M059J (cell line): ENCODE data around the gene TMEM31. TPM values are rescaled to one million over a fixed set of nuclear protein-coding genes. Genes with fewer than 3 reads are reported as not detected.
"Not testable (repeated sequence)": the region's sequence is repeated elsewhere in the genome, so short reads cannot be mapped to it uniquely, and the experiment has no call there.

ENCODE experiments used
- DNase-seq: peaks from one replicate; pipeline ENCODE4 v3.0.0-alpha.2; 2012; ENCODE audit warnings: low read depth
- total RNA-seq: library from RNA; depleted of rRNA; stranded (reverse); fragments of >200 nt; shearing (Covaris generic); gene quantifications from 2 replicates; pipeline ENCODE4 v1.2.3, GENCODE V29; 2014; rRNA removed

Gene TMEM31
- total RNA-seq, 1 experiment from 2014 or later = not detected

GRCh38 chrX:103726477-103726876, 15.8 kb downstream of the TMEM31 start:
- no peak for DNase-seq

GRCh38 chrX:103727115-103727514, 16.4 kb downstream of the TMEM31 start:
- DNase-seq = no peak

GRCh38 chrX:103729015-103729414, 18.3 kb downstream of the TMEM31 start:
- DNase-seq = no peak

GRCh38 chrX:103730147-103730795, 19.6 kb downstream of the TMEM31 start:
- DNase-seq = no peak

GRCh38 chrX:103730796-103731493, 20.2 kb downstream of the TMEM31 start:
- peak; percentile 38 for DNase-seq

GRCh38 chrX:103733017-103733416, 22.3 kb downstream of the TMEM31 start:
- DNase-seq = peak; percentile 26

GRCh38 chrX:103734125-103734760, 23.5 kb downstream of the TMEM31 start:
- no peak for DNase-seq

GRCh38 chrX:103737696-103738095, 27.0 kb downstream of the TMEM31 start:
- DNase-seq = no peak

GRCh38 chrX:103739421-103739820, 28.7 kb downstream of the TMEM31 start:
- DNase-seq = no peak

- no peak for DNase-seq
These were observed 31.2 kb downstream of the TMEM31 start for GRCh38 chrX:103741879-103742278.

GRCh38 chrX:103742339-103742738, 31.6 kb downstream of the TMEM31 start:
- DNase-seq = no peak

GRCh38 chrX:103747163-103747562, 36.5 kb downstream of the TMEM31 start:
- no peak for DNase-seq

GRCh38 chrX:103754401-103754800, 43.7 kb downstream of the TMEM31 start:
- DNase-seq = no peak

GRCh38 chrX:103756736-103757135, 46.0 kb downstream of the TMEM31 start:
- no peak for DNase-seq

GRCh38 chrX:103758555-103758954, 47.8 kb downstream of the TMEM31 start:
- no peak for DNase-seq

- not testable (repeated sequence) for DNase-seq
These were observed 52.8 kb downstream of the TMEM31 start for GRCh38 chrX:103763541-103763940.

Other genes starting within 250 kb of the TMEM31 start
- 0.07 TPM in 1 of 2 replicates, not detected in the other for gene RAB40A, start 191.4 kb upstream of the TMEM31 start, total RNA-seq
- gene TCEAL4, start 125.4 kb upstream of the TMEM31 start, total RNA-seq = 96.7 and 114 TPM in 2 replicates
- gene TCEAL3, start 102.9 kb upstream of the TMEM31 start, total RNA-seq = 60.1 and 77.7 TPM in 2 replicates
- 53.5 and 88.1 TPM in 2 replicates for gene TCEAL1, start 81.9 kb upstream of the TMEM31 start, total RNA-seq
- 936 and 1,313 TPM in 2 replicates for gene MORF4L2, start 24.2 kb upstream of the TMEM31 start, total RNA-seq
- not detected in 2 replicates for gene PLP1, start 65.9 kb downstream of the TMEM31 start, total RNA-seq
- gene RAB9B, start 121.3 kb downstream of the TMEM31 start, total RNA-seq = 3.2 and 5.5 TPM in 2 replicates